Measurements from ENCODE around the gene ANKS1B. TPM values are rescaled to one million over a fixed set of nuclear protein-coding genes. Genes with fewer than 3 reads are reported as not detected.

Gene ANKS1B
- total RNA-seq, result 10 to 100 TPM in 2 of 4 donors, 1 to 10 TPM in 2; 4.9 to 15.4 (median 9.4) TPM

DNA sequence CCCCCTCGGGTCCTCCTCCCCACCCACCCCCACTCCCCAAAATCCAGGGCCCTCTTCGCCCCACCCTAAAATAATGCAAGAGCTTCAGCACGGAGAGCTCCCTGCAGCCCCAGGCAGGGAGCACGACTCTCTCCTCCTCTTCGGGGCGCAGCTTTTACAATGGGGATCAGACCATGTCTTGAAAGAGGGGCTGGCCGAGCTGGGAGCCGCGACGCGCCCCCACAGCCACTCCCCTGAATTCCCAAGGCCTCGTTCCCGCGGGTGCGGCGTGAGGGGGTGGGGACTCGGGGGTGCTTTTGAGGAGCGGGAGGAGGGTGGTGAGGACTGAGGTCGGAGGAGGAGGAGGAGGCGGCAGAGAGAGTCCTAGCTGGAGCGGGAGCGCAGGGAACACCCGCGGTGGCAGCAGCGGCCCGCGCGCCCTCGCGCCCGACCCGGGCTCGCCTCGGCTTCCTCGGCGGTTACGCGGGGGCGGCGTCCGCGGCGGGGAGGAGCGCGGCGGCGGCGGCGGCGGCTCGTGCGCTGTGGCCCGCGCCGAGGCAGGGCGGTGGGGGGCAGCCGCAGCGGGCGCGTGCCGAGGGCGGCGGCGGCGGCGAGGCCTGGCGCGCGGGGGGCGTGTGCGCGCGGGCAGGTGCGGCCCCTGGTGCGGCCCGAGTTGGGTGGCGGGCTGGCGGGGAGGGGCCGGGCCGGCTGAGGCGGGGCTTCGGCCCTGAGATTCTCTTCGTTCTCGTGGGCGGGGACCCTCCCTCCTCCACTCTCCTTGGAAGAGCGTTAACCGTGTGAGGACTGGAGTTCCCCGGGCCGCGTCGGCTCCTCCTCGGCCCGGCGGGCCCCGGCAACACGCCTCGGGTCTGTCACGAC, at the start of gene ANKS1B:
Gene ANKS1B (minus strand): TSS at position 666 of the 858 bp plus-strand sequence. CDS start 699 bp downstream, outside the sequence.
- H3K36me3 ChIP-seq, result no peaks in the 10 kb centered on the region
- no peaks in the 10 kb centered on the region for H3K9me3 ChIP-seq
- H3K27me3 ChIP-seq, result no peaks in the 10 kb centered on the region
- WGBS, result 0% methylated on average over 28 of the region's 98 CpGs
- H3K4me1 ChIP-seq, result peaks cover 13% of the 10 kb centered on the region
- H3K4me3 ChIP-seq, result peak within 1 kb of the TSS; percentile 71
- peak in 1 of 2 donors; percentile 62 for DNase-seq (ENCODE audit: low spot score in 2 of 2)
- TF ChIP-seq EP300 (IDR thresholded peaks at IDR 0.05), result no peak
- no peak for TF ChIP-seq POLR2AphosphoS5 (IDR thresholded peaks at IDR 0.05)
- TF ChIP-seq, protein P1, sequence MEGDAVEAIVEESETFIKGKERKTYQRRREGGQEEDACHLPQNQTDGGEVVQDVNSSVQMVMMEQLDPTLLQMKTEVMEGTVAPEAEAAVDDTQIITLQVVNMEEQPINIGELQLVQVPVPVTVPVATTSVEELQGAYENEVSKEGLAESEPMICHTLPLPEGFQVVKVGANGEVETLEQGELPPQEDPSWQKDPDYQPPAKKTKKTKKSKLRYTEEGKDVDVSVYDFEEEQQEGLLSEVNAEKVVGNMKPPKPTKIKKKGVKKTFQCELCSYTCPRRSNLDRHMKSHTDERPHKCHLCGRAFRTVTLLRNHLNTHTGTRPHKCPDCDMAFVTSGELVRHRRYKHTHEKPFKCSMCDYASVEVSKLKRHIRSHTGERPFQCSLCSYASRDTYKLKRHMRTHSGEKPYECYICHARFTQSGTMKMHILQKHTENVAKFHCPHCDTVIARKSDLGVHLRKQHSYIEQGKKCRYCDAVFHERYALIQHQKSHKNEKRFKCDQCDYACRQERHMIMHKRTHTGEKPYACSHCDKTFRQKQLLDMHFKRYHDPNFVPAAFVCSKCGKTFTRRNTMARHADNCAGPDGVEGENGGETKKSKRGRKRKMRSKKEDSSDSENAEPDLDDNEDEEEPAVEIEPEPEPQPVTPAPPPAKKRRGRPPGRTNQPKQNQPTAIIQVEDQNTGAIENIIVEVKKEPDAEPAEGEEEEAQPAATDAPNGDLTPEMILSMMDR (IDR thresholded peaks at IDR 0.05), result no peak
- TF ChIP-seq POLR2A (IDR thresholded peaks at IDR 0.05), result no peak
- peak within 1 kb of the TSS; percentile 62 for H3K27ac ChIP-seq

DNA sequence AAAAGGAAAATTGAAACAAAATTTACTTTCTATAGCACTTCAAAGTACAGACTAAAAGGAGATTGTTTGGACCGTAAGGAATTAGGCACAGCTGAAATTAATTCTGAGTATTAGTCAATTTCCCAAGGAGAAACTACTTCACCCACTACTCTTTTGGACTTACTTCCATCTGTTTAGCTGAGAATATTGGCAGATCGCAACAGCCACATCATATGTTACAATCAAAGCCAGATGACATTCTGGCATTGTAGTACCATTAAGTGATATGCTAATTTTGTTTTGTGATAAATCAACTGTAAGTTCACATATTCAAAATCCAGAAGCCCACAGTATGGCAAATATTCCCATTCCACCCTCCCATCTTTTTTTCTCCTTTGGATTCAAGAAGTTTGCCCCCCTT, 47.1 kb upstream of the ANKS1B start:
- Histone ChIP-seq H3K27me3 (no peaks in the 10 kb centered on the region), H3K4me3 (no peak overlapping the region), H3K27ac (no peak overlapping the region), H3K36me3 (peaks cover 10% of the 10 kb centered on the region), H3K4me1 (no peaks in the 10 kb centered on the region), H3K9me3 (no peaks in the 10 kb centered on the region)
- DNase-seq (ENCODE audit: low spot score in 2 of 2), result no peak
- 65% methylated on average over 2 of the region's 2 CpGs for WGBS
- TF ChIP-seq POLR2AphosphoS5 (IDR thresholded peaks at IDR 0.05), result no peak
- no peak for TF ChIP-seq EP300 (IDR thresholded peaks at IDR 0.05)
- TF ChIP-seq, protein P1 (IDR thresholded peaks at IDR 0.05), result no peak
- TF ChIP-seq POLR2A (IDR thresholded peaks at IDR 0.05), result no peak

DNA sequence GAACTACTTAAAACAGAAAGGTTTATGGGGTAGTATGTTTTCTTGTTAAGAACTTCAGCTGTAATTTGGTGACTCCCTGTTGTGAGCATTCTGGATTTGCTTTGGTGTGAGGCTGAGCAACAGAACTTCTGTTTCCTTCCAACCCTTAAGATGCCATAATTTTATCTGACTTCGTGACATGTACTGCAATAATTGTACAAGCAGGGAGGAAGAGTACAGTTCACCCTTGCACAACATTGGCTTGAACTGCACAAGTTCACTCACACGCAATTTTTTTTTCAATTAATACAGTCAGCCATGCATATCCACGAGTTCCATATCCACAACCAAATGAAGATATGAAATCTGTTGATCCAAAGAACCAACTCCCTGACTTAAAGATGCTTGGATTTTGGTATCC, 42.9 kb upstream of the ANKS1B start:
- TF ChIP-seq POLR2A (IDR thresholded peaks at IDR 0.05), result no peak
- no peak for TF ChIP-seq POLR2AphosphoS5 (IDR thresholded peaks at IDR 0.05)
- TF ChIP-seq, protein P1 (IDR thresholded peaks at IDR 0.05), result no peak
- no peak for TF ChIP-seq EP300 (IDR thresholded peaks at IDR 0.05)
- H3K4me1 ChIP-seq, result no peaks in the 10 kb centered on the region
- H3K9me3 ChIP-seq, result no peaks in the 10 kb centered on the region
- no peak overlapping the region for H3K27ac ChIP-seq
- H3K4me3 ChIP-seq, result no peak overlapping the region
- no peaks in the 10 kb centered on the region for H3K27me3 ChIP-seq
- 77% methylated on average over 3 of the region's 3 CpGs for WGBS
- no peak for DNase-seq (ENCODE audit: low spot score in 2 of 2)
- H3K36me3 ChIP-seq, result no peaks in the 10 kb centered on the region

DNA sequence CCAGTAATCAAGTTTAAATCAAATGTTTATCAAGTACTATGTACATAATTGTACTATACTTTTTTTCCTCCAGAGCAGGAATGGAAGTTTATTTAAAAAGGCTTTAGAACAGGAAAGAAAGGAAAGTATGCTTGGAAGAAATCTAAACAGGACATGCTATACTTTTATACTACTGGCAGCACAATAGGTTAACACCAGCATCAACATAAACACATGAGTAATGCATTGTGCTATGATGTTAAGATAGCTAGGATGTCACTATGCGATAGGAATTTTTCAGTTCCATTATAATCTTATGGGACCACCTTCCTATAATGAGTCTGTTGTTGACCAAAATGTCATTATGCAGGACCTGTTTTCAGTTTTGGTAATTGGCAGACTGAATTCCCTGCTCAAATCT, 41.5 kb upstream of the ANKS1B start:
- TF ChIP-seq POLR2AphosphoS5 (IDR thresholded peaks at IDR 0.05) (no peak), POLR2A (IDR thresholded peaks at IDR 0.05) (no peak), EP300 (IDR thresholded peaks at IDR 0.05) (no peak)
- TF ChIP-seq, protein P1 (IDR thresholded peaks at IDR 0.05), result no peak
- Histone ChIP-seq H3K9me3 (no peaks in the 10 kb centered on the region), H3K36me3 (no peaks in the 10 kb centered on the region), H3K4me3 (no peak overlapping the region), H3K27me3 (no peaks in the 10 kb centered on the region), H3K4me1 (no peaks in the 10 kb centered on the region), H3K27ac (no peak overlapping the region)
- no peak for DNase-seq (ENCODE audit: low spot score in 2 of 2)
- 97% methylated on average over 1 of the region's 1 CpG for WGBS

DNA sequence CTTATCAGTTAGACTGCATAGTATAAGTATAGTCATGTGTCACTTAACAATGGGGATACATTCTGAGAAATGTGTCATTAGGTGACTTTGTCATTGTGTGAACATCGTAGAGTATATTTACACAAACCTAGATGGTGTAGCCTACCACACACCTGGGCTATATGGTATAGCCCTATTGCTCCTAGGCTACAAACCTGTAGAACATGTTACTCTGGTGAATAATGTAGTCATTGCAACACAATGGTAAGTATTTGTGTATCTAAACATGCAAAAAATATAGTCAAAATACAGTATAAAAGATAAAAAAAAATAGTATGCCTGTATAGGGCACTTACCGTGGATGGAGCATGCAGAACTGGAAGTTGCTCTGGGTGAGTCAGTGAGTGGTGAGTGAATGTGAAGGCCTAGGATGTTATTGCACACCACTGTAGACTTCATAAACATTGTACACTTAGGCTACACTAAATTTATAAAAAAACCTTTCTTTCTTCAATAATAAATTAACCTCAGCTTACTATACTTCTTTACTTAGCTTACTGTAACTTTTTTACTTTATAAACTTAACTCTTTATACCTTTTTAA, 40.3 kb upstream of the ANKS1B start:
- no peaks in the 10 kb centered on the region for H3K27me3 ChIP-seq
- H3K27ac ChIP-seq, result no peak overlapping the region
- no peak for TF ChIP-seq EP300 (IDR thresholded peaks at IDR 0.05)
- TF ChIP-seq, protein P1 (IDR thresholded peaks at IDR 0.05), result no peak
- no peak for TF ChIP-seq POLR2AphosphoS5 (IDR thresholded peaks at IDR 0.05)
- no peak for TF ChIP-seq POLR2A (IDR thresholded peaks at IDR 0.05)
- WGBS, result 89% methylated on average over 2 of the region's 2 CpGs
- H3K4me1 ChIP-seq, result no peaks in the 10 kb centered on the region
- H3K4me3 ChIP-seq, result no peak overlapping the region
- DNase-seq (ENCODE audit: low spot score in 2 of 2), result no peak
- H3K36me3 ChIP-seq, result no peaks in the 10 kb centered on the region
- no peaks in the 10 kb centered on the region for H3K9me3 ChIP-seq

Data from suprapubic skin (tissue), 4 donors.